WTC11 (cell line): ENCODE results near the gene CD4. TPM values are rescaled to one million over a fixed set of nuclear protein-coding genes. Genes with fewer than 3 reads are reported as not detected.

Experiments used
- ATAC-seq: fragments of 200-7000 bp; cut with Tn5 transposase; 2 replicates; pipeline ENCODE4 v1.10.0; 2021; ENCODE audit warnings: mild to moderate bottlenecking, moderate library complexity
- CTCF ChIA-PET: fragments of 300-600 bp; sonication (Branson Sonifier 250); formaldehyde crosslinking; loops from one replicate; lab custom pipeline; 2021; ENCODE audit warnings: antibody characterized with exemption; lab: Charles Lee
- POLR2A ChIA-PET: fragments of 350-600 bp; sonication (Branson Sonifier 250); formaldehyde crosslinking; loops from one replicate; lab custom pipeline; 2021; ENCODE audit warnings: antibody characterized with exemption; lab: Charles Lee
- DNase-seq: peaks from one replicate; pipeline ENCODE4 v3.0.0; 2021; ENCODE audit warnings: low spot score
- H3K27ac Mint-ChIP-seq: 2 replicates; pipeline ENCODE4 v1.8.0; 2021; ENCODE audit warnings: mixed read lengths
- H3K27me3 Mint-ChIP-seq: 2 replicates; pipeline ENCODE4 v1.8.0; 2021; ENCODE audit warnings: low read depth, mild to moderate bottlenecking, moderate library complexity, mixed read lengths
- H3K36me3 Mint-ChIP-seq: 2 replicates; pipeline ENCODE4 v1.8.0; 2021; ENCODE audit warnings: mixed read lengths
- H3K4me1 Mint-ChIP-seq: 2 replicates; pipeline ENCODE4 v1.8.0; 2022; ENCODE audit warnings: mixed read lengths
- H3K4me3 Mint-ChIP-seq: 2 replicates; pipeline ENCODE4 v1.8.0; 2021; ENCODE audit warnings: mild to moderate bottlenecking, moderate library complexity, mixed read lengths
- H3K9me3 Mint-ChIP-seq: 2 replicates; pipeline ENCODE4 v1.8.0; 2021; ENCODE audit warnings: mixed read lengths
- ATF1 ChIP-seq: sonication (generic); formaldehyde crosslinking; IDR thresholded peaks from 2 replicates; pipeline ENCODE4 v1.8.1; 2023; ENCODE audit warnings: mild to moderate bottlenecking, moderate library complexity, missing genetic modification reagents
- ATF2 ChIP-seq: sonication (generic); formaldehyde crosslinking; IDR thresholded peaks from 2 replicates; pipeline ENCODE4 v1.8.1; 2022; ENCODE audit warnings: low read depth, missing genetic modification reagents, borderline replicate concordance
- FOXK1 ChIP-seq: sonication (generic); formaldehyde crosslinking; IDR thresholded peaks from 2 replicates; pipeline ENCODE4 v1.8.0; 2022; ENCODE audit warnings: mild to moderate bottlenecking, moderate library complexity, missing genetic modification reagents
- GRHL2 ChIP-seq: fragments of 250-450 bp; sonication (Bioruptor Pico); IDR thresholded peaks from 2 replicates; pipeline ENCODE4 v1.8.0; 2022; ENCODE audit warnings: mild to moderate bottlenecking, moderate library complexity; ENCODE audit not compliant: insufficient replicate concordance, severe bottlenecking
- HMGXB4 ChIP-seq: sonication (generic); formaldehyde crosslinking; IDR thresholded peaks from 2 replicates; pipeline ENCODE4 v1.8.1; 2023; ENCODE audit warnings: mild to moderate bottlenecking, moderate library complexity, missing genetic modification reagents
- IRF1 ChIP-seq: sonication (generic); formaldehyde crosslinking; IDR thresholded peaks from 2 replicates; pipeline ENCODE4 v1.8.0; 2023; ENCODE audit warnings: missing genetic modification reagents
- NFATC4 ChIP-seq: fragments of 250-450 bp; sonication (Bioruptor Pico); IDR thresholded peaks from 2 replicates; pipeline ENCODE4 v1.9.0; 2021; ENCODE audit warnings: mild to moderate bottlenecking
- SP1 ChIP-seq: sonication (generic); formaldehyde crosslinking; conservative IDR thresholded peaks from 2 replicates; pipeline ENCODE4 v1.8.1; 2022; ENCODE audit warnings: missing genetic modification reagents
- TEAD1 ChIP-seq: sonication (generic); formaldehyde crosslinking; IDR thresholded peaks from 2 replicates; pipeline ENCODE4 v1.8.0; 2022; ENCODE audit warnings: mild to moderate bottlenecking, missing genetic modification reagents
- ZNF263 ChIP-seq: sonication (generic); formaldehyde crosslinking; IDR thresholded peaks from 2 replicates; pipeline ENCODE4 v1.8.1; 2022; ENCODE audit warnings: low read depth, mild to moderate bottlenecking, moderate library complexity, missing genetic modification reagents
- ZNF281 ChIP-seq: sonication (generic); formaldehyde crosslinking; IDR thresholded peaks from 2 replicates; pipeline ENCODE4 v1.8.0; 2023; ENCODE audit warnings: mild to moderate bottlenecking, missing genetic modification reagents
- ZNF396 ChIP-seq: fragments of 250-450 bp; sonication (Bioruptor Pico); IDR thresholded peaks from 2 replicates; pipeline ENCODE4 v1.8.0; 2021; ENCODE audit warnings: mild to moderate bottlenecking, moderate library complexity, borderline replicate concordance
- total RNA-seq: library from RNA; stranded (reverse); gene quantifications from 3 replicates; pipeline ENCODE4 v1.2.3, GENCODE V29; 2021
- TF ChIP-seq, protein P1 (sequence below): sonication (generic); formaldehyde crosslinking; IDR thresholded peaks from 2 replicates; pipeline ENCODE4 v1.8.0; 2022; ENCODE audit warnings: mild to moderate bottlenecking, missing genetic modification reagents

CD4 gene
- total RNA-seq, 1 experiment from 2014 or later, result 2.5 TPM

- no peak for TF ChIP-seq ZNF281 (CRISPR knock-in tag)
- no peak for TF ChIP-seq SP1 (CRISPR knock-in tag)
- TF ChIP-seq FOXK1, result no peak
- TF ChIP-seq NFATC4 (CRISPR knock-in tag), result no peak
Measured at GRCh38 chr12:6840761-6841515, 51.6 kb downstream of the CD4 start, which contains the start of gene GNB3 (continued).

GRCh38 chr12:6842075-6842474 is 52.7 kb downstream of the CD4 start:
- ChIA-PET POLR2A (interaction anchor here (1.2 kb wide), 1 partner anchor 89 kb away, joined by 3 read pairs; the partner anchor contains the start of gene MLF2), CTCF (interaction anchor here (0.8 to 5.1 kb wide), 3 partner anchors 10 to 88 kb away, joined by 3 to 28 read pairs (median 4); partner anchors contain the start of genes CDCA3 and USP5)
- ATAC-seq (no peak), DNase-seq (no peak)
- Mint-ChIP-seq H3K27ac (no peak overlapping the region), H3K27me3 (no peaks in the 10 kb centered on the region), H3K4me1 (peaks cover 13% of the 10 kb centered on the region), H3K36me3 (peaks cover 51% of the 10 kb centered on the region), H3K9me3 (no peaks in the 10 kb centered on the region), H3K4me3 (no peak overlapping the region)
- no peak for TF ChIP-seq HMGXB4 (CRISPR knock-in tag)
- no peak for TF ChIP-seq ATF2 (CRISPR knock-in tag)
- no peak for TF ChIP-seq GRHL2 (CRISPR knock-in tag)
- TF ChIP-seq ZNF263 (CRISPR knock-in tag), result no peak
- no peak for TF ChIP-seq TEAD1 (CRISPR knock-in tag)
- no peak for TF ChIP-seq IRF1
- no peak for TF ChIP-seq ATF1
- TF ChIP-seq ZNF396, result no peak
- no peak for TF ChIP-seq NFATC4 (CRISPR knock-in tag)

DNA sequence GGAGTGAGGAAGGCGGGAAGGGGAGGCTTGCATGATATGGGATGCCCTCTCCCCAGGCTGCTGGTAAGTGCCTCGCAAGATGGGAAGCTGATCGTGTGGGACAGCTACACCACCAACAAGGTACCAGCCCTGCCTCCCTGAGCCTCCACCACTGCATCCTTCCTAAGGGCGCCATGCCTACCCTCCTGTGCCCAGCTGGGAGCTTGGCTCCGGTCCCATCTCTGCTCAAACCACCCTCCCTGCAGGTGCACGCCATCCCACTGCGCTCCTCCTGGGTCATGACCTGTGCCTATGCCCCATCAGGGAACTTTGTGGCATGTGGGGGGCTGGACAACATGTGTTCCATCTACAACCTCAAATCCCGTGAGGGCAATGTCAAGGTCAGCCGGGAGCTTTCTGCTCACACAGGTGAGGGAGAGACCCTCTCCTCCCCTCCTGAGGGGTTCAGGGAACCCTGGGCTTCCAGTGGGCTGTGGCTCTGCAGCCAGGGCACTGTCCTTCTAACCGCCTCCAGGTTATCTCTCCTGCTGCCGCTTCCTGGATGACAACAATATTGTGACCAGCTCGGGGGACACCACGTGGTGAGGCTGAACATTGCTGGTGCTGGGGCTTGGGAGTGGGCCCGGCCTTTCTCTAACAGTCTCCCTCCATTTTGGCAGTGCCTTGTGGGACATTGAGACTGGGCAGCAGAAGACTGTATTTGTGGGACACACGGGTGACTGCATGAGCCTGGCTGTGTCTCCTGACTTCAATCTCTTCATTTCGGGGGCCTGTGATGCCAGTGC is 54.0 kb downstream of the CD4 start:
- ATAC-seq (peak; percentile 71), DNase-seq (peak; percentile 49)
- CTCF ChIA-PET, result interaction anchor here (0.9 to 5.1 kb wide), 6 partner anchors 9 to 120 kb away, joined by 3 to 28 read pairs (median 4); partner anchors contain the start of genes CDCA3, COPS7A and USP5
- Mint-ChIP-seq H3K9me3 (no peaks in the 10 kb centered on the region), H3K27me3 (no peaks in the 10 kb centered on the region), H3K4me3 (no peak overlapping the region), H3K27ac (peak overlapping the region; percentile 45; the same call in 1 of the 2 replicates), H3K4me1 (peaks cover 11% of the 10 kb centered on the region), H3K36me3 (peaks cover 55% of the 10 kb centered on the region)
- no peak for TF ChIP-seq ZNF281 (CRISPR knock-in tag)
- TF ChIP-seq, protein P1, sequence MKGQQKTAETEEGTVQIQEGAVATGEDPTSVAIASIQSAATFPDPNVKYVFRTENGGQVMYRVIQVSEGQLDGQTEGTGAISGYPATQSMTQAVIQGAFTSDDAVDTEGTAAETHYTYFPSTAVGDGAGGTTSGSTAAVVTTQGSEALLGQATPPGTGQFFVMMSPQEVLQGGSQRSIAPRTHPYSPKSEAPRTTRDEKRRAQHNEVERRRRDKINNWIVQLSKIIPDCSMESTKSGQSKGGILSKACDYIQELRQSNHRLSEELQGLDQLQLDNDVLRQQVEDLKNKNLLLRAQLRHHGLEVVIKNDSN, result 0 out of 2 replicates have a peak, but pooled peaks have one; percentile 22
- POLR2A ChIA-PET, result interaction anchor here (0.6 kb wide), 1 partner anchor 9 kb away, joined by 3 read pairs; no protein-coding TSS in a partner anchor
